ENCODE measurements around the gene MAP2K4. TPM values are rescaled to one million over a fixed set of nuclear protein-coding genes. Genes with fewer than 3 reads are reported as not detected.

Gene MAP2K4
- total and polyA plus RNA-seq, 4 donors, result 10.7 to 63.6 (median 20.3) TPM

DNA sequence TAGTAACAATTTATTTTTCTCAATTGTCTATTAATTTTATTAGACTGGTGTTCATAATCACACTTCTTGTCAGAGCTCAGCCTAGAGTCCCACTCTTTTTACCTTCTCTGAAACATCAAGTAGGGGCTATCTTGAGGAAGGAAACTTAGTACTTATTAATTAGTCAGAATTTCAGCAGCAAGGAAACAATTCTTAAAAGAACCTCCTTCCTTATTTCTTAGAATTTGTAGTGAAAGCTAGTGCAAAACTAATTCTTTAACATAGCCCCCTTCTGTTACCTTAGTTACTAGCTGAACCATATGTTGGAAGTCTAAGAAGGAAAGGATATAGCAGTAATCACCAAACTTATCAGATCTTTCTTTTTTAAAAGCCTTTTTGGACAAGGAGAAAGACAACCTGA, 35.2 kb downstream of the MAP2K4 start:
- Histone ChIP-seq H3K27me3 (ENCODE audit: control insufficient read depth in 3 of 3, insufficient read depth in 3 of 3, low read length in 2 of 3) (no peaks in the 10 kb centered on the region), H3K27ac (ENCODE audit: low read depth in 1 of 2, low read length in 1 of 2) (no peak overlapping the region), H3K36me3 (ENCODE audit: control insufficient read depth in 4 of 4, insufficient read depth in 4 of 4, low read length in 4 of 4) (peaks cover 0 to 3% (median 0%) of the 10 kb centered on the region in 4 donors), H3K9me3 (ENCODE audit: control insufficient read depth in 4 of 4, insufficient read depth in 3 of 4, low read length in 3 of 4) (no peaks in the 10 kb centered on the region), H3K9ac (ENCODE audit: insufficient read depth in 1 of 2, low read length in 2 of 2) (no peak overlapping the region), H3K4me1 (ENCODE audit: control insufficient read depth in 5 of 5, insufficient read depth in 5 of 5, low read length in 5 of 5) (peaks cover 0 to 4% (median 0%) of the 10 kb centered on the region in 5 donors), H3K4me3 (no peak overlapping the region)
- no peak for DNase-seq
- no peak for ATAC-seq (ENCODE audit: insufficient read depth, low FRiP score)
- TF ChIP-seq, protein P1, sequence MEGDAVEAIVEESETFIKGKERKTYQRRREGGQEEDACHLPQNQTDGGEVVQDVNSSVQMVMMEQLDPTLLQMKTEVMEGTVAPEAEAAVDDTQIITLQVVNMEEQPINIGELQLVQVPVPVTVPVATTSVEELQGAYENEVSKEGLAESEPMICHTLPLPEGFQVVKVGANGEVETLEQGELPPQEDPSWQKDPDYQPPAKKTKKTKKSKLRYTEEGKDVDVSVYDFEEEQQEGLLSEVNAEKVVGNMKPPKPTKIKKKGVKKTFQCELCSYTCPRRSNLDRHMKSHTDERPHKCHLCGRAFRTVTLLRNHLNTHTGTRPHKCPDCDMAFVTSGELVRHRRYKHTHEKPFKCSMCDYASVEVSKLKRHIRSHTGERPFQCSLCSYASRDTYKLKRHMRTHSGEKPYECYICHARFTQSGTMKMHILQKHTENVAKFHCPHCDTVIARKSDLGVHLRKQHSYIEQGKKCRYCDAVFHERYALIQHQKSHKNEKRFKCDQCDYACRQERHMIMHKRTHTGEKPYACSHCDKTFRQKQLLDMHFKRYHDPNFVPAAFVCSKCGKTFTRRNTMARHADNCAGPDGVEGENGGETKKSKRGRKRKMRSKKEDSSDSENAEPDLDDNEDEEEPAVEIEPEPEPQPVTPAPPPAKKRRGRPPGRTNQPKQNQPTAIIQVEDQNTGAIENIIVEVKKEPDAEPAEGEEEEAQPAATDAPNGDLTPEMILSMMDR (IDR thresholded peaks at IDR 0.05; ENCODE audit: control extremely low read depth, extremely low read depth), result no peak

DNA sequence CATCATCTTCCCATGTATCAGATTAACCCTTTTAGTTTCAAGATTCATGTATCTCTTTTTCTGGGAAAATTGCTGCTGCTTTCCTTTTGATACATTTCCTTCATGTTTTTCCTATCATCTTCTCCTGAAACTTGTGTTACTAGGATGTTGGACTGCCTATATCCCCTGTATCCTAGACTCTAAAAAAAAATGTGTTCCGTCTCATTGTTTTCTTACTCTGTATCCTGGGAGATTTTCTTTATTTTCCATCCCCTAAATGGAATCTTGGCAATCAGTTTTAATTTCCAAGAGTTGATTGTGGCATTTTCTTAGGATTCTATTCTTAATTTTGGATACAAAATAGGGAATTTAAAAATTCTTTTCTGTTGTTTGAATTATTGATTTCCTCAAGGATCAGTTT, 36.8 kb downstream of the MAP2K4 start:
- no peaks in the 10 kb centered on the region for H3K9me3 ChIP-seq (ENCODE audit: control insufficient read depth in 4 of 4, insufficient read depth in 3 of 4, low read length in 3 of 4)
- H3K4me3 ChIP-seq, result no peak overlapping the region
- ATAC-seq (ENCODE audit: insufficient read depth, low FRiP score) (no peak), DNase-seq (no peak)
- no peak overlapping the region for H3K27ac ChIP-seq (ENCODE audit: low read depth in 1 of 2, low read length in 1 of 2)
- H3K9ac ChIP-seq (ENCODE audit: insufficient read depth in 1 of 2, low read length in 2 of 2), result no peak overlapping the region
- TF ChIP-seq, protein P1 (IDR thresholded peaks at IDR 0.05; ENCODE audit: control extremely low read depth, extremely low read depth), result no peak
- no peaks in the 10 kb centered on the region for H3K27me3 ChIP-seq (ENCODE audit: control insufficient read depth in 3 of 3, insufficient read depth in 3 of 3, low read length in 2 of 3)
- H3K36me3 ChIP-seq (ENCODE audit: control insufficient read depth in 4 of 4, insufficient read depth in 4 of 4, low read length in 4 of 4), result peaks cover 0 to 3% (median 0%) of the 10 kb centered on the region in 4 donors
- WGBS, 2 donors, result 90 to 92% methylated on average over 1 of the region's 1 CpG
- peaks cover 0 to 5% (median 0%) of the 10 kb centered on the region in 5 donors for H3K4me1 ChIP-seq (ENCODE audit: control insufficient read depth in 5 of 5, insufficient read depth in 5 of 5, low read length in 5 of 5)

DNA sequence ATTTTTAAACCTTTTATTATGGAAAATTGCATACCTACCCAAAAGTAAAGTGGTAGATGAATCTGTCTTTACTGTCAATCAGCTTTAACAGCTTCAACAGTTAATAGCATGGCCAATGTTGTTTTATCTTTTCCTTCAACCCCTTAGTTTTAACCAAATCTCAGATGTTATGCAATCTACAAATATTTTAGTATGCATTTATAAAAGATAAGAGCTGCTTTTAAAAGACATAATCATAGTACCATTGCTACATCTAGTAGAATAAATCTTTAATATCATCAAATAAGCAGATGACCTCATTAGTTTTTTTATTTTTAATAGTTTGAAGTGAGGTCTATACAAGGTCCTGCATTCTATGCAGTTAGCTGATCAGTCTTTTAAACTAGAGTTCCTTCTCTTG, 37.9 kb downstream of the MAP2K4 start:
- H3K27ac ChIP-seq (ENCODE audit: low read depth in 1 of 2, low read length in 1 of 2), result no peak overlapping the region
- H3K4me3 ChIP-seq, result no peak overlapping the region
- TF ChIP-seq, protein P1 (IDR thresholded peaks at IDR 0.05; ENCODE audit: control extremely low read depth, extremely low read depth), result no peak
- H3K27me3 ChIP-seq (ENCODE audit: control insufficient read depth in 3 of 3, insufficient read depth in 3 of 3, low read length in 2 of 3), result no peaks in the 10 kb centered on the region
- peaks cover 0 to 5% (median 0%) of the 10 kb centered on the region in 5 donors for H3K4me1 ChIP-seq (ENCODE audit: control insufficient read depth in 5 of 5, insufficient read depth in 5 of 5, low read length in 5 of 5)
- ATAC-seq (ENCODE audit: insufficient read depth, low FRiP score), result no peak
- H3K9ac ChIP-seq (ENCODE audit: insufficient read depth in 1 of 2, low read length in 2 of 2), result no peak overlapping the region
- peaks cover 0 to 3% (median 0%) of the 10 kb centered on the region in 4 donors for H3K36me3 ChIP-seq (ENCODE audit: control insufficient read depth in 4 of 4, insufficient read depth in 4 of 4, low read length in 4 of 4)
- no peak for DNase-seq
- H3K9me3 ChIP-seq (ENCODE audit: control insufficient read depth in 4 of 4, insufficient read depth in 3 of 4, low read length in 3 of 4), result no peaks in the 10 kb centered on the region

DNA sequence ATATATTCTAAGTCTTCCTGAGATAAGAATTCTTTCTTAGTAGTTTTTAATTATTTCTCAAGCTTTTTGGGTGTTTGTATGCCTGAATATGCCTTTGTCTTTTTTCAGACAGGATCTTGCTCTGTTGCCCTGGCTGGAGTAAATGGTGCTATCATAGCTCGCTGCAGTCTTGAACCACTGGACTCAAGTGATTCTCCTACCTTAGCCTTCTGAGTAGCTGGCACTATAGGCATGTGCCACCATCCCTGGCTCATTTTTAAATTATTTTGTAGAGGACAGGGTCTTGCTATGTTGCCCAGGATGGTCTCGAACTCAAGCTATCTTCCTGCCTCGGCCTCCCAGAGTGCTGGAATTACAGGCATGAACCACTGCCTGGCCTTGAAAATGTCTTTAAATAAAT, 41.6 kb downstream of the MAP2K4 start:
- no peak overlapping the region for H3K9ac ChIP-seq (ENCODE audit: insufficient read depth in 1 of 2, low read length in 2 of 2)
- WGBS, 2 donors, result 98 to 99% methylated on average over 3 of the region's 3 CpGs

More for the DNA sequence above, 41.6 kb downstream of the MAP2K4 start:
- peaks cover 0 to 5% (median 0%) of the 10 kb centered on the region in 4 donors for H3K36me3 ChIP-seq (ENCODE audit: control insufficient read depth in 4 of 4, insufficient read depth in 4 of 4, low read length in 4 of 4)
- H3K27me3 ChIP-seq (ENCODE audit: control insufficient read depth in 3 of 3, insufficient read depth in 3 of 3, low read length in 2 of 3), result no peaks in the 10 kb centered on the region
- no peak overlapping the region for H3K27ac ChIP-seq (ENCODE audit: low read depth in 1 of 2, low read length in 1 of 2)
- TF ChIP-seq, protein P1 (IDR thresholded peaks at IDR 0.05; ENCODE audit: control extremely low read depth, extremely low read depth), result no peak
- H3K4me1 ChIP-seq (ENCODE audit: control insufficient read depth in 5 of 5, insufficient read depth in 5 of 5, low read length in 5 of 5), result peaks cover 0 to 5% (median 0%) of the 10 kb centered on the region in 5 donors
- ATAC-seq (ENCODE audit: insufficient read depth, low FRiP score), result no peak
- no peak overlapping the region for H3K4me3 ChIP-seq
- DNase-seq, result no peak
- no peaks in the 10 kb centered on the region for H3K9me3 ChIP-seq (ENCODE audit: control insufficient read depth in 4 of 4, insufficient read depth in 3 of 4, low read length in 3 of 4)
